ENCODE results near the gene AVP.
A peak's percentile ranks its signal among the peaks of the same experiment; 100 is the strongest.

Gene AVP

DNA sequence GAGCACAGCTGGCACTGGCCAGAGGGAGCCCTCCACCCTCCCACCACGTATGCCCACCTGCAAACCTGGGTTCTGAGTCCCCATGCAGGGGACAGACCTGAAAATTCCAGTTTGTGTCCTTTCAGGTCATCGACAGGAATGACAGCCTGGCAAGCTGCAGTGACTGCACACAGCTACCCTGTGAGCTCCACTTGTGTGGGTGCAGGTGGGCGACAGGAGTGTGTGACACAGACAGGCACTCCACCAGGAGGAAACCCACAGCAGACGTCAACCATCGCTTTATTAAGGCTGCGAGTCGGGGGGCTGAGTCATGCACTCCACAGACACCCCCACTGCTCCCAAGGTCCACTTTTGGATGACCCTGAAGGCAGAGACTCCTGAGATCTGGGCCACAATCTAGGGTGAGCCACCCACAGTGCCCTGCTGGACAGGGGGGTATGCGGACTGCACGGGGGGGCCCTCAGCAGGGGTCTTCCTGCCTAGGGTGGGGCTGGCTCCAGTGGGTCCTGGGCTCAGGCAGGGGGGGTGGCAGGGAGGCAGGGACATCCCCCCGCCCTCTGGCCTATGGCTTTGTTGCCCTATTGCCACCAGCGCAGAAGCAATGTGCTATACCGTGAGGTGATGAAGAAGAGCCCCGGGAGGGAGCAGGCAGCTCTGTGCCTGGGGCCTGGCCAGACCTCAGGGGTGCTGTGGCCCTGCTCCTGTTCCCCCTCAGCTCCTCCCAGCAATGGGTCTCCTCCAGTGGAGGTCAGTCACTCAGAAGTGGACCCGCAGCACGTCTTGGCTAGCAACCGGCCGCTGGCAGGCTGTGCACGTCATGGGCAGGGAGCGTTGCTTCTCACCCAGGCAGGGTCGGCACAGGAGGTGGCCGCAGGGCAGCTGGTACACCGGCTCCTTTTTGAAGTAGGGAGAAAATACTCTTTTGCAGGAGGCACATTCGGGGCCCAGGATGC is 25.1 kb upstream of the AVP start:
- no peak for DNase-seq (ENCODE audit: low read depth in 2 of 2)

DNA sequence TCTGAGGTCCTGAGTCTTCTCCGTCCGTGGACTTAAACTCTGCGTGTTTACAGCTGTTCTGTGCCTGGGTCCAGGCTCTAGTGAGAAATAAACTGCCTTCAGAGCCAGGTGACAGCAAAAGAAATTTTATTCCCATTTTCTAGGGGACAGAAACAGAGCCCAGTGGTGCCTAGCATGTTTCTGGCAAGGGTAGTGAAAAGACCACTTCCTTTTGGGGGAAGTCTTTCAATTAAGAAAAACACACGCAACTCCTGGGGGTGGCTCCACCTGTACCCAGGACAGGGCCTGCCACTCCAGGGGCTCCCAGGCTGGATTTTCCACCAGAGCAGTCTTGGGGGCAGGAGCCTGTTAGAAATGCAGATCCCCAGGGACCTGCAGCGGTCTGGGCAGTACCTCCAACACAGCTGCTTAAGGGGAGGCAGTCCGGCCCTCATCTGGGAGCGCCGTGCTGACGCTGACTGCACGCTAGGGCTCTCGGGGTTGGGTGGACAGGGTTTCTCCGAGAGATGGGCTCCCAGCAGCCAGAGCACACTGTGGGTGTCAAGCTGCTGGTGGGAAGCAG is 23.0 kb upstream of the AVP start:
- DNase-seq (ENCODE audit: low read depth in 2 of 2), result no peak

DNA sequence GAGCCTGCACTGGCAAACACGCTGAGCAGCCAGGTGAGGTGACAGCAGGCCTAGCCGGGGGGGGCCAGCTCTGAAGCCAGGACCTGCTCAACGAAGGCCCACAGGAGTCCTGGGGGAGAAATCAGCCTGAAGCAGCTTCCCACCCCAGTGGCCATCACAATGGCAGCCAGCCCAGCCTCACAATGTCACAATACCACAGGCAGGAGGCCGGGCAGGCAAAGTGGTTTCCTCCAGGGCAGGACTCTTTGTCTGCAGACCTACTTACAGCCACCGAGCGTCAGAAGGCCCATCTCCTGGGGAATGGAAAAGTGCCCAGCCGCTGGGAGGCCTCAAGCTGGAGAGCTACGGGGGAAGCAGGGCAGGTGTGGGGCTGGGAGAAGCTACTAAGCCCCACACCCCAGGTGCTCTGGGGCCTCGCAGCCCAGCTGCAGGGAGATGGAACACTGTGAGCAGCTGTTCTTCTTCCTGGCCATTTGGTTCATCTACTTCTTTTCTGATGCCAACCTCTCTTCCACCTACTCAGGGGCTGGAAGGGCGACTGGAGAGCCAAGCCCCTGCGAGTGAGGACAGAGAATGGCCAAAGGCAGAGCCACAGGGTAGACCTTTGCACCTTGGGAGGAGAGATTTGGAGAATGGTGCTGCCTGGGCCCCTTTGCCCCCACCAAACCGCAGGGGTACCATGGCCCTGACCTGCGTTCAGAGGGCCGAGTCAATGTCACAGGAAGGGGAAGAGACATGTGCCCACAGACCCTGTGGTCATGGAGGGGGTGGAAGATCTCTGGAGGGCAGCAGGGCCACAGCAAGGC is 22.3 kb upstream of the AVP start:
- no peak for DNase-seq (ENCODE audit: low read depth in 2 of 2)

DNA sequence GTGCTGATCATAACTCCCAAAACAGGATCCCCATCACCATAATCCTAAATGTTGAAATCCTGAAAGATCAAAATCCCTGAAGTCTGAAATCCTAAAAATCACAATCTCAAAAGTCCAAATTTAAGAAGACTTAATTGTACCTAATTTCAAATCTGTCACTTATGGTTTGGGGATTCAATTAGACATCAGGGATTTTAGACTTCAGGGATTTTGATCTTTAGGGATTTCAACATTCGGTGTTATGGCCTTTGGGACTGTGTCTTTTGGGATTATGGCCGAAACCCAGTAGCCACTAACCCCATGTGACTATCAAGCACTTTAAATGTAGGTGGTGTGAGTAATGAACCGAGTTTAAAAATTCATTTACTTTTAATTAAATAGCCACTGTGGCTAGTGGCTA is 21.7 kb upstream of the AVP start:
- no peak for DNase-seq (ENCODE audit: low read depth in 2 of 2)

- DNase-seq (ENCODE audit: low read depth in 2 of 2), result no peak
Measured at GRCh38 chr20:3105256-3106137, 21.0 kb upstream of the AVP start.

- no peak for DNase-seq (ENCODE audit: low read depth in 2 of 2)
Measured at GRCh38 chr20:3103369-3104032, 19.0 kb upstream of the AVP start.

GRCh38 chr20:3102575-3103368 is 18.2 kb upstream of the AVP start:
- no peak for DNase-seq (ENCODE audit: low read depth in 2 of 2)

DNA sequence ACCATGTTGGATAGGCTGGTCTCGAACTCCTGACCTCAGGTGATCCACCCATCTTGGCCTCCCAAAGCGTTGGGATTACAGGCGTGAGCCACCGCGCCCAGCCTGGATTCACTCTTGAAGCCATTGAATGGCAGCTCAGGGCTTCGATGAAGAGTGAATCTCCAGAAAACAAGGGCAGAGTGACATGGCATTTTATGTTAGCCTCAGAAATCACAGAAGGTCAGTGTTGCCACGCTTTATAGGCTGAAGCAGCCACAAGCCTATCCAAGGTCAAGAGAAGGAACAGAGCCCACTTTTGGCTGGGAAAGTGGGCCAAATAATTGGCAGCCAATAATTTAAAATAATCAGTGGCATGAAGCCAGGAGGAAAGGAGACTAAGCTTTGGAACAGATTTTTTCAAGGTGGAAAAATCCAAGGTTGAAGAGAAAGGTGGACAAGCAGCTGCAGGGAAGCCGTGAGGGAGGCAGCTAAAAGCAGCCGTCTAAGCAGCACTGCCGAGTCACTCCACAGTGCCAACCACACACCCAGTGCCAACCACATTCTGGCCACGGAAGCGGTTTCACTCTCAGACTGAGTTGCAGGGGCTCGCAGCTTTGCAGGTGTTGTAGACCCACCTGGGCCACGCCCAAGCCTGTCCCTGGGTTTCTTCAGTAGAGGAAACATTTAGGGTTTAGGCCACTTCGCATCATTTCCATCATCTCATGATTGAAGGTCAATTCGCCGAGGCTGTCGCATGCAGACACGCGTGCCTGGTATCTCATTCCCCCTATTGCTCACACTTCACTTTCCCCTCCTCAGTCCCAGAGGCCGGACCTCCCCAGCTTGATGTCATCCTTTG is 17.4 kb upstream of the AVP start:
- DNase-seq (ENCODE audit: low read depth in 2 of 2), result peak; percentile 47 to 54

DNA sequence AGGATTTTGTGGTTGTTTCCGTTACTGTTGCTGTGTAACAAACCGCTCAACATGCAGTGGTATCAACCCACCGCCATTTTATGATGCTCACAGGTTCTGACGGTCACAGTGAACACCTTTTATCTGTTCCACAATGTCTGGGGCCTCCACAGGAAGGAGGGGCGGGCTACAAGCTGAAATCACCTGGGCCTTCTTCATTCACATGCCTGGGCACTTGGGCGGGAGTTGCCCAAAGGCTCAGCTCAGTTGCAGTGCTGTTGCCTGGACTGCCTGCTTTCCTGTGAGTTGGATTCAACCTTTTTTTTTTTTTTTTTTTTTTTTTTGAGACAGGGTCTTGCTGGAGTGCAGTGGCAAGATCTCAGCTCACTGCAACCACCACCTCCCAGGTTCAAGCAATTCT is 16.7 kb upstream of the AVP start:
- DNase-seq (ENCODE audit: low read depth in 2 of 2), result no peak

DNA sequence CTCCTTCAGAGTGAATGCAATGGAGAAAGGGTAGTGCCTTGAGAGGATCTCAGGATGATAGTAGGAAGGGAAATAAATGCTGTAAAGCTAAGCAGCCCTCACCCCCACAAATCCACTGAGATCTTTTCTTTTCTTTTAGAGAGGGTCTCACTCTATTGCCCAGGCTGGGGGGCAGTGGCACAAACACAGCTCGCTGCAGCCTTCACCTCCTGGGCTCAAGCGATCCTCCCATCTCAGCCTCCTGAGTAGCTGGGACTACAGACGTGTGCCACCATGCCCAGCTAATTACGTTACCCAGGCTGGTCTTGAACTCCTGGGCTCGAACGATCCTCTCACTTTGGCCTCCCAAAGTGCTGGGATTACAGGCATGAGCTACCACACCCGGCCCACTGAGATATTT is 16.0 kb upstream of the AVP start:
- no peak for DNase-seq (ENCODE audit: low read depth in 2 of 2)

- no peak for DNase-seq (ENCODE audit: low read depth in 2 of 2)
Measured at GRCh38 chr20:3094848-3095629, 10.5 kb upstream of the AVP start.

DNA sequence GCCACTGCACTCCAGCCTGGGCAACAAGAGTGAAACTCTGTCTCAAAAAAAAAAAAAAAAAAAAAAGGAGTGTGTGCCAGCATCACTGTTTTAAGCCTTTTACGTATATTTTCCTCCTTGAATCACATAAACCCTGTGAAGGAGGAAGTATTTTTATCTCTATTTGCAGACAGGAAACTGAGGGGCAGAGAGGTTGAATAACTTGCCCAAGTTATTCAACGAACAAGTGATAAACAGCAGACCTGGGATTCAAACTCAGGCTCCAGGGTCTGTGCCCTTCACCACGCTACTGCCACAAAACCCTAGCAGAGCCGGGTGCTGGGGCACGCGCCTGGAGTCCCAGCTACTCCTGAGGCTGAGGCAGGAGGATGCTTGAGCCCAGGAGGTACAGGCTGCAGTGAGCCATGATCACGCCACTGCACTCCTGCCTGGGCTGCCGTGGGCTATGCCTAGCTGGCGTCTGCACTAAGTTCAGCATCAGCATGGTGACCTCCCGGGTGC is 9.4 kb upstream of the AVP start:
- DNase-seq (ENCODE audit: low read depth in 2 of 2), result no peak

DNA sequence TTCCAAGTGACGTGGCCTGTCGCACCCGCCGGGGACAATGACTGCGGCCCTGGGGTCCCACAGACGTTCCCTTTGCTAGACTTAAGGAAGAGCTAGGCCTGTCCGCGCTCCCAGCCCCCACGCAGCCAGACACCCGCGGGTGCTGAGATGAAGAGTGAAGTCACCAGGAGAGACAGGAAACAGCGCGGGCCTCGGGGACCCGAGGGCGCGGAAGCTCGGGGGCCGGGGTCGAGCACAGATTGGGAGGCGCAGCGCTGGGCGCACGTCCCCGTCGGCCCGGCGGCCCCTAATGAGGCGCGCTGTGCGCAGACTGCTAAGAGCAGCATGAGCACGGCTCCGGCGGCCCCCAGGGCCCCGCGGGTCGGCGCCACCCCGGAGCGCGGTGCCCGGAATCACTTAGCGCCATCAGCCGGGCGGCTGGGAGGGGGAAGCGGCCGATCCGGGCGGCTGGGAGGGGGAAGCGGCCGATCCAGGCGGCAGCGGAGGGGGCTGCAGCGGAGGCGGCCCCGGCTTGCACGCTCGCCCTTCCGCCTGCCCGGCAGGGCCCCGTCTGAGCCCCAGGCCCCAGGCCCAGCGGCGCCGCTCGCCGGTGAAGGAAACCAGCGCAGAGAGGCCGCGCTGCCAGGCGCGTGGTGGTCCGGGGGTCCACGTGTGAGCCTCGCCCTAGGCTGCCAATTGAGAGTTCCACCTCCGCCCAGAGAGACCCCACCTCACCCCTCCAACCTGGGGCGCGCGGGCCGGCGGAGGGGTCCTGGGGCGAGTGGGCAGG is 8.3 kb upstream of the AVP start:
- peak in 1 of 2 donors; percentile 45 for DNase-seq (ENCODE audit: low read depth in 2 of 2)

- no peak for DNase-seq (ENCODE audit: low read depth in 2 of 2)
Measured at GRCh38 chr20:3090565-3090964, 6.0 kb upstream of the AVP start.

DNA sequence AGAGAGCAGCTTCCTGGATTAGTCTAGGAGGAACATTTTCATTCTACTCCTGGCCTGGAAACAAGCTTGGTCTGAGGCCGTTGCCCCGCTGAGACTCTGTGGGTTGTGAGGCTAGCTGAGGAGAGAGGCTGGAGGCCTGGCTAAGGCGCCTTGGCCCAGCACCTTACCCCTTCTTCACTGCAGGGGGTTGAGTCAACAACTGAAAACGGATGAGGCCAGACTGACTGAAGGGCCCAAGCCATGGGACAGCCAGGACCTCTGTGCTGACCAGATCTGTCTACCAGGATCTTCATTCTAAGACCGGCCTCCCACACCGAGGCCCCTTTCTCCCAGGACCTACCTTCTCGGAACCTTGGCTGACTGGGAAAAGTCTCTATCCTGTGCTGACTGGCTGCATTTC is 3.5 kb upstream of the AVP start:
- no peak for DNase-seq (ENCODE audit: low read depth in 2 of 2)

GRCh38 chr20:3085571-3086072 is 1.1 kb upstream of the AVP start:
- no peak for DNase-seq (ENCODE audit: low read depth in 2 of 2)

- DNase-seq (ENCODE audit: low read depth in 2 of 2), result no peak
Measured at GRCh38 chr20:3084986-3085360, 449 bp upstream of the AVP start.

Data from stimulated activated CD4-positive, alpha-beta T cell treated with anti-CD3 and anti-CD28 coated beads, Interleukin-4, amount 100 ng/mL, for 48 hours (primary cell).